Karpas-422 (cell line): ENCODE measurements around the gene KAT14. TPM values are rescaled to one million over a fixed set of nuclear protein-coding genes. Genes with fewer than 3 reads are reported as not detected.
"Not testable (repeated sequence)": the region's sequence is repeated elsewhere in the genome, so short reads cannot be mapped to it uniquely, and the experiment has no call there.

Experiments used
- DNase-seq: peaks from one replicate; pipeline ENCODE4 v3.0.0-alpha.2; 2015
- H2AFZ ChIP-seq: fragments of 200-600 bp; sonication (generic); 2 replicates; pipeline ENCODE4 v1.6.1; 2014; ENCODE audit warnings: antibody characterized with exemption, low read length, mixed read lengths
- H3K27ac ChIP-seq: fragments of 200-600 bp; sonication (generic); 2 replicates; pipeline ENCODE4 v1.5.1; 2014; ENCODE audit warnings: mild to moderate bottlenecking, low read length, moderate library complexity
- H3K27me3 ChIP-seq: fragments of 200-600 bp; sonication (generic); 2 replicates; pipeline ENCODE4 v1.6.1; 2014; ENCODE audit warnings: low read length, mixed read lengths
- H3K36me3 ChIP-seq: fragments of 200-600 bp; sonication (generic); 2 replicates; pipeline ENCODE4 v1.6.1; 2014; ENCODE audit warnings: low read length, mixed read lengths; ENCODE audit not compliant: insufficient read depth
- H3K4me1 ChIP-seq: fragments of 200-600 bp; sonication (generic); 2 replicates; pipeline ENCODE4 v1.6.1; 2014; ENCODE audit warnings: mild to moderate bottlenecking, low read length, mixed read lengths
- H3K4me2 ChIP-seq: fragments of 200-600 bp; sonication (generic); 2 replicates; pipeline ENCODE4 v1.6.1; 2014; ENCODE audit warnings: low read length, low read depth, mild to moderate bottlenecking; ENCODE audit not compliant: poor library complexity, severe bottlenecking
- H3K4me3 ChIP-seq: fragments of 200-600 bp; sonication (generic); 2 replicates; pipeline ENCODE4 v1.5.1; 2014; ENCODE audit warnings: mild to moderate bottlenecking, antibody characterized with exemption, low read length, mixed read lengths
- H3K79me2 ChIP-seq: fragments of 200-600 bp; sonication (generic); 2 replicates; pipeline ENCODE4 v1.6.1; 2014; ENCODE audit warnings: mild to moderate bottlenecking, low read length, mixed read lengths
- H3K9ac ChIP-seq: fragments of 200-600 bp; sonication (generic); 2 replicates; pipeline ENCODE4 v1.6.0; 2014; ENCODE audit warnings: low read length
- H3K9me2 ChIP-seq: fragments of 200-600 bp; sonication (generic), shearing (Covaris generic); replicated peaks from 2 replicates; pipeline ENCODE4 v1.6.0; 2014; ENCODE audit warnings: mild to moderate bottlenecking, low read length, moderate library complexity; ENCODE audit not compliant: insufficient read depth
- H3K9me3 ChIP-seq: fragments of 300-700, 200-600 bp; sonication (generic); 2 replicates; pipeline ENCODE4 v1.6.1; 2014; ENCODE audit warnings: low read length, mixed read lengths
- H4K20me1 ChIP-seq: fragments of 200-600 bp; sonication (generic); 2 replicates; pipeline ENCODE4 v1.6.1; 2014; ENCODE audit warnings: mild to moderate bottlenecking, antibody characterized with exemption, low read length, low read depth; ENCODE audit not compliant: insufficient read depth
- total RNA-seq: library from RNA; depleted of rRNA; stranded (reverse); fragments of >200 nt; shearing (Covaris generic); gene quantifications from 2 replicates; pipeline ENCODE4 v1.2.3, GENCODE V29; 2014; ENCODE audit warnings: low replicate concordance

The KAT14 gene
- total RNA-seq, 1 experiment from 2014 or later: 14.5 TPM

GRCh38 chr20:18093388-18093787 lies 44.3 kb upstream of the KAT14 start:
- Histone ChIP-seq H3K36me3 (no peaks in the 10 kb centered on the region), H3K9ac (no peak overlapping the region), H4K20me1 (no peaks in the 10 kb centered on the region), H3K4me2 (no peak overlapping the region), H3K9me2 (no peaks in the 10 kb centered on the region), H3K4me1 (no peaks in the 10 kb centered on the region), H2AFZ (no peak overlapping the region), H3K27me3 (no peaks in the 10 kb centered on the region), H3K4me3 (no peak overlapping the region), H3K9me3 (no peaks in the 10 kb centered on the region), H3K27ac (no peak overlapping the region), H3K79me2 (no peaks in the 10 kb centered on the region)
- no peak for DNase-seq

- no peaks in the 10 kb centered on the region for H3K9me2 ChIP-seq
- H3K79me2 ChIP-seq: no peaks in the 10 kb centered on the region
- H3K27ac ChIP-seq: no peak overlapping the region
- no peak overlapping the region for H2AFZ ChIP-seq
- no peaks in the 10 kb centered on the region for H3K36me3 ChIP-seq
- no peak for DNase-seq
- H4K20me1 ChIP-seq: no peaks in the 10 kb centered on the region
- H3K9ac ChIP-seq: no peak overlapping the region
- H3K4me1 ChIP-seq: no peaks in the 10 kb centered on the region
- no peaks in the 10 kb centered on the region for H3K9me3 ChIP-seq
- H3K4me2 ChIP-seq: no peak overlapping the region
- no peak overlapping the region for H3K4me3 ChIP-seq
- H3K27me3 ChIP-seq: no peaks in the 10 kb centered on the region
These were observed 43.5 kb upstream of the KAT14 start for GRCh38 chr20:18094191-18094590.

GRCh38 chr20:18100569-18100968 lies 37.1 kb upstream of the KAT14 start:
- not testable (repeated sequence) for H3K36me3 ChIP-seq, H3K9me2 ChIP-seq, H3K79me2 ChIP-seq, H3K9ac ChIP-seq, H3K27me3 ChIP-seq, H4K20me1 ChIP-seq, H3K4me3 ChIP-seq, H3K27ac ChIP-seq, DNase-seq, H3K4me2 ChIP-seq, H3K9me3 ChIP-seq, H3K4me1 ChIP-seq, H2AFZ ChIP-seq

GRCh38 chr20:18101125-18101810 lies 36.4 kb upstream of the KAT14 start:
- H2AFZ ChIP-seq: no peak overlapping the region
- no peaks in the 10 kb centered on the region for H3K9me2 ChIP-seq
- H3K36me3 ChIP-seq: no peaks in the 10 kb centered on the region
- H3K27me3 ChIP-seq: no peaks in the 10 kb centered on the region
- DNase-seq: no peak
- H3K4me2 ChIP-seq: no peak overlapping the region
- no peaks in the 10 kb centered on the region for H4K20me1 ChIP-seq
- no peak overlapping the region for H3K9ac ChIP-seq
- H3K9me3 ChIP-seq: no peaks in the 10 kb centered on the region
- no peaks in the 10 kb centered on the region for H3K79me2 ChIP-seq
- H3K27ac ChIP-seq: no peak overlapping the region
- no peak overlapping the region for H3K4me3 ChIP-seq
- H3K4me1 ChIP-seq: no peaks in the 10 kb centered on the region

GRCh38 chr20:18103497-18103896 lies 34.2 kb upstream of the KAT14 start:
- DNase-seq: no peak
- no peak overlapping the region for H3K4me3 ChIP-seq
- H3K9me2 ChIP-seq: no peaks in the 10 kb centered on the region
- no peak overlapping the region for H3K4me2 ChIP-seq
- no peaks in the 10 kb centered on the region for H3K79me2 ChIP-seq
- H3K9ac ChIP-seq: no peak overlapping the region
- H4K20me1 ChIP-seq: no peaks in the 10 kb centered on the region
- no peaks in the 10 kb centered on the region for H3K36me3 ChIP-seq
- no peak overlapping the region for H2AFZ ChIP-seq
- no peak overlapping the region for H3K27ac ChIP-seq
- no peaks in the 10 kb centered on the region for H3K9me3 ChIP-seq
- H3K4me1 ChIP-seq: no peaks in the 10 kb centered on the region
- no peaks in the 10 kb centered on the region for H3K27me3 ChIP-seq

GRCh38 chr20:18108326-18108725 lies 29.3 kb upstream of the KAT14 start:
- Histone ChIP-seq H3K9me2 (no peaks in the 10 kb centered on the region), H3K9ac (no peak overlapping the region), H3K36me3 (no peaks in the 10 kb centered on the region), H3K4me1 (no peaks in the 10 kb centered on the region), H3K9me3 (no peaks in the 10 kb centered on the region), H3K4me3 (no peak overlapping the region), H3K27ac (no peak overlapping the region), H2AFZ (no peak overlapping the region), H3K27me3 (no peaks in the 10 kb centered on the region), H3K79me2 (no peaks in the 10 kb centered on the region), H4K20me1 (no peaks in the 10 kb centered on the region), H3K4me2 (no peak overlapping the region)
- no peak for DNase-seq

- not testable (repeated sequence) for H2AFZ ChIP-seq, H3K79me2 ChIP-seq
These were observed 9.1 kb upstream of the KAT14 start for GRCh38 chr20:18128574-18128973.

GRCh38 chr20:18132663-18133062 lies 5.0 kb upstream of the KAT14 start:
- no peak overlapping the region for H3K4me2 ChIP-seq
- H3K4me1 ChIP-seq: peaks cover 12% of the 10 kb centered on the region
- H3K9me3 ChIP-seq: no peaks in the 10 kb centered on the region
- H4K20me1 ChIP-seq: no peaks in the 10 kb centered on the region
- no peak overlapping the region for H2AFZ ChIP-seq
- H3K27ac ChIP-seq: no peak overlapping the region
- H3K36me3 ChIP-seq: no peaks in the 10 kb centered on the region
- no peak overlapping the region for H3K4me3 ChIP-seq
- no peaks in the 10 kb centered on the region for H3K27me3 ChIP-seq
- H3K79me2 ChIP-seq: no peaks in the 10 kb centered on the region; the same call in 1 of the 2 replicates
- no peaks in the 10 kb centered on the region for H3K9me2 ChIP-seq
- H3K9ac ChIP-seq: no peak overlapping the region
- DNase-seq: no peak

More at GRCh38 chr20:18128574-18128973, 9.1 kb upstream of the KAT14 start:
- H3K4me2 ChIP-seq, H3K36me3 ChIP-seq, H3K9ac ChIP-seq, H3K27ac ChIP-seq, H3K27me3 ChIP-seq, H3K4me3 ChIP-seq, DNase-seq, H3K9me2 ChIP-seq, H3K4me1 ChIP-seq, H4K20me1 ChIP-seq, H3K9me3 ChIP-seq: not testable (repeated sequence)
